HL-60 (cell line): ENCODE results near the gene AMZ2.

Experiments
- CTCF ChIP-seq: IDR thresholded peaks from one replicate; pipeline ENCODE4 v1.5.1; 2011; ENCODE audit warnings: low read length, control low read depth, inconsistent platforms; ENCODE audit not compliant: insufficient read depth
- POLR2AphosphoS5 ChIP-seq: IDR thresholded peaks from 2 replicates; pipeline ENCODE4 v1.6.1; 2012; ENCODE audit warnings: low read depth
- REST ChIP-seq: IDR thresholded peaks from 2 replicates; pipeline ENCODE4 v1.6.1; 2012; ENCODE audit warnings: low read depth; ENCODE audit not compliant: insufficient replicate concordance

- TF ChIP-seq CTCF: no peak
- TF ChIP-seq REST: no peak
- no peak for TF ChIP-seq POLR2AphosphoS5
Measured at GRCh38 chr17:68273722-68274121, 25.9 kb downstream of the AMZ2 start.
